Measurements from ENCODE around the gene SLC35F3. TPM values are rescaled to one million over a fixed set of nuclear protein-coding genes. Genes with fewer than 3 reads are reported as not detected.

SLC35F3 gene
- total RNA-seq, 1 donor from 2014 or later: 2.6 TPM

GRCh38 chr1:234369784-234370183 lies 465.3 kb downstream of the SLC35F3 start:
- H3K9me3 Mint-ChIP-seq: no peaks in the 10 kb centered on the region
- no peak for DNase-seq (ENCODE audit: low read depth, low spot score)
- no peak for TF ChIP-seq CTCF (conservative IDR thresholded peaks at IDR 0.05)
- H3K27me3 Mint-ChIP-seq (ENCODE audit: low read depth): peaks cover 24% of the 10 kb centered on the region
- peak overlapping the region; percentile 25 for H3K4me3 Mint-ChIP-seq
- H3K36me3 Mint-ChIP-seq (ENCODE audit: low read depth): no peaks in the 10 kb centered on the region
- no peak overlapping the region for H3K27ac Mint-ChIP-seq (ENCODE audit: unreplicated experiment)
- H3K4me1 Mint-ChIP-seq: peaks cover 23% of the 10 kb centered on the region

DNA sequence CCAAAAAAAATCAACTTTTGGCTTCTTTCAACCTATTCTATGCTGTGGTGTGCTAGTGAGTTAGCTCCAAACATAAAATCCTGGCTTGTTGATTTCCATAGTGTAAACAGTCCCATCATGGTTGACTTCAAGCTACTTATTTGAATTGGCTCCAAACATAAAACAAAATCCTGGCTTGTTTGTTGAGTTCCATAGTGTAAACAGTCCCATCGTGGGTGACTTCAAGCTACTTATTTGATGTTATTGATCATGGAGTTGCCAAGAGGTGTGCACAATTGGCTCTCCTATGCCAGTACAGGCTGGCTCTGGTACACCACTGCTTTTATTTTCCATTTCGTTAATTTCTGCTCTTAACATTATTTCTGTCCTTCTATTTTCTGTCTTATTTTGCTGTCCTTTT lies 466.9 kb downstream of the SLC35F3 start:
- TF ChIP-seq CTCF (conservative IDR thresholded peaks at IDR 0.05): no peak
- no peaks in the 10 kb centered on the region for H3K9me3 Mint-ChIP-seq
- no peak for DNase-seq (ENCODE audit: low read depth, low spot score)
- H3K27ac Mint-ChIP-seq (ENCODE audit: unreplicated experiment): no peak overlapping the region
- peaks cover 18% of the 10 kb centered on the region for H3K27me3 Mint-ChIP-seq (ENCODE audit: low read depth)
- peaks cover 23% of the 10 kb centered on the region for H3K4me1 Mint-ChIP-seq
- H3K4me3 Mint-ChIP-seq: peak overlapping the region; percentile 97
- H3K36me3 Mint-ChIP-seq (ENCODE audit: low read depth): peaks cover 4% of the 10 kb centered on the region

DNA sequence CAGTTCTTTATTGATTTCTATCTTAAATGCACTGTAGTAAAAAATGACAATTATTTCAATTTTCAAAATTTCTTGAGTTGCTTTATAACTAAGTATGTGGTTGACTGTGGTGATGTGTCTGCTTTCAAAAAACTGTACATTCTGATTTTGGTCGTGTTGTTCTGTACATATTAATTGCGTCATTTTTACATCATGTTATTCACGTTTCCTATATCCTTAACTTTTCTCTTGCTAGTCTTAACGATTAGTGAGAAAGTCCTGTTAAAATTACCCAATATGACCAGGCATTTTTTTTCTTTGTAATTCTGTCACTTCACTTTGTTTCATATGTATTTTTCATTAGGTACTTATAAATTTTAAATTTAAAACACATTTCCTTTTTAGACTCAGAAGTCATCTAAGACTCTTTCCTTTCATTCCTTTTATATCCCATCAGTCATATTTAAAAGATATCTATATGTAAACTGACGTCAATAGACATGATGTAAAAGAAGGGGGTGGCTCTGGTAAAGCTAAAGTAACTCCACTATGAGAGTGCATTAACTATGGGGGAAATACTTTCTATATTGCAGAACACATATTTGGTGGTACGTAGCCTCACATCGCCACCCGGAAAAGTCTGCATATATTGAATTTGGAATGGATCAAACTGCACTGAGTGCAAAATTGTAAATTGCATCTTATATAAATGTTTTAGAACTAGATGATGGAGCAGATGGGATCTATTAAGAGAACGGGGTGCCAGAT lies 467.7 kb downstream of the SLC35F3 start:
- no peak overlapping the region for H3K27ac Mint-ChIP-seq (ENCODE audit: unreplicated experiment)
- H3K36me3 Mint-ChIP-seq (ENCODE audit: low read depth): peaks cover 5% of the 10 kb centered on the region
- peak overlapping the region; percentile 97 for H3K4me3 Mint-ChIP-seq
- H3K9me3 Mint-ChIP-seq: no peaks in the 10 kb centered on the region
- H3K4me1 Mint-ChIP-seq: peaks cover 23% of the 10 kb centered on the region
- peaks cover 18% of the 10 kb centered on the region for H3K27me3 Mint-ChIP-seq (ENCODE audit: low read depth)
- no peak for DNase-seq (ENCODE audit: low read depth, low spot score)
- TF ChIP-seq CTCF (conservative IDR thresholded peaks at IDR 0.05): no peak

DNA sequence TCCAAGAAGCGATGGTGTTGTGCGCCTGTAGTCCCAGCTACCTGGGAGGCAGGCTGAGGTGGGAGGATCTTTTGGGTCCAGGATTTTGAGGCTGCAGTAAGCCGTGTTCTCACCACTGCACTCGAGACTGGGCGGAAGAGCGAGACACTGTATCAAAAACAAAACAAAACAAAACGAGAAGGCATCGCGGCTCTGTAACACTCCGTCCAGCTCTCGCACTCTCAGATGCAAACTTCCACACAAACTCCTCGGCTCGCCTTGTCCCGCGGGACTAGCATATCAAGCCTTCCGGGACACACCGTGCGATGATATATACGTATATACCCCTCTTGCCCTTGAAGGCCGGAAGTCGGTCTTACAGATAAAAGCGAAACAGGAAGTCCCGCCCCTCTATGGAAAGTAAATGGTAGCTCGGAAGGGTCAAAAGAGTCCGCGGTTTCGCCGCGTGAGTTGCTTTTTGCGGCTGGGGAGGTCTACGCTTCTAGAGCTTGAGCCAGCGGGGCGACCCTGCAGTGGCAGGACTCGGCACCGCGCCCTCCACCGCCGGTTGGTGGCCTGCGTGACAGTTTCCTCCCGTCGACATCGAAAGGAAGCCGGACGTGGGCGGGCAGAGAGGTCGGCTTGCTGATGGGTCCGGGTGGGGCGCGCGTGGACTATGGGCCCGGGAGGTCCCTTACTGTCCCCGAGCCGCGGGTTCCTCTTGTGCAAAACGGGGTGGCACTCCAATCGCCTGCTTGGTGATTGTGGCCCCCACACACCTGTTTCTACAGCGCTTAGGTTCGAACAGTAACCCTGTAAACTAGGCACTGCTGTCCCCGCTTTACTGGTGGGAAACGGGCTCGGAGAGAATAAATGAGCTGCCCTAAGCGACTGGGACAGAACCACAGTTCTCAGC lies 468.8 kb downstream of the SLC35F3 start, which contains the start of gene COA6:
Gene COA6 (plus strand): TSS at position 393 of the 895 bp plus-strand sequence. CDS start 11 bp downstream, at position 404.
- Mint-ChIP-seq H3K9me3 (no peaks in the 10 kb centered on the region), H3K27ac (ENCODE audit: unreplicated experiment) (peak within 1 kb of the TSS; percentile 93), H3K36me3 (ENCODE audit: low read depth) (peaks cover 11% of the 10 kb centered on the region), H3K4me1 (peaks cover 23% of the 10 kb centered on the region), H3K27me3 (ENCODE audit: low read depth) (peaks cover 14% of the 10 kb centered on the region), H3K4me3 (peak within 1 kb of the TSS; percentile 97)
- peak; percentile 18 for TF ChIP-seq CTCF (conservative IDR thresholded peaks at IDR 0.05)
- DNase-seq (ENCODE audit: low read depth, low spot score): peak; percentile 84

DNA sequence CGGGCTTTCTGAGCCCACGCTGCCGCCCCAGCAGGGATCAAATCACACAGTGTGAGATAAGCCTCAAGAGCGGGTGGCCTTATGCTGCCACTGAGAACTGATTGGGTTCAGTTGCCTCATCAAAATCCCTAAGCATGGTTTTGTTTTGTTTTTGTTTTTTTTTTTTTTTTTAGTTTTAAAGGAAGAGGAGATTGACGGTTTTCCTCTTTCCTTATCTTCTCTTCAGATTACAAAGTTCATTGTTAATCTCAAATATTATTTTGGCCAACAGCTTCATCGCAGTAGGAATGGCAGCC lies 469.4 kb downstream of the SLC35F3 start:
- Mint-ChIP-seq H3K27ac (ENCODE audit: unreplicated experiment) (peak overlapping the region; percentile 93), H3K9me3 (no peaks in the 10 kb centered on the region), H3K4me3 (peak overlapping the region; percentile 97), H3K36me3 (ENCODE audit: low read depth) (peaks cover 12% of the 10 kb centered on the region), H3K4me1 (peaks cover 23% of the 10 kb centered on the region), H3K27me3 (ENCODE audit: low read depth) (peaks cover 9% of the 10 kb centered on the region)
- TF ChIP-seq CTCF (conservative IDR thresholded peaks at IDR 0.05): no peak
- DNase-seq (ENCODE audit: low read depth, low spot score): no peak

Small RNA genes lying within 50 kb of the gene (microRNA-seq; reads per million reads assigned to microRNA genes)
- 1.8 reads per million for gene MIR4671

Measured in neural crest cell (in vitro differentiated cells).